Anterior cingulate cortex (tissue), 58 donors: ENCODE results near the gene GJA9.
"Not testable (repeated sequence)": the region's sequence is repeated elsewhere in the genome, so short reads cannot be mapped to it uniquely, and the experiment has no call there.

Experiments used
- DNase-seq, 58 donors: peaks; one replicate each; lab custom pipeline; 2025; lab: John Stamatoyannopoulos, UW

Gene GJA9

DNA sequence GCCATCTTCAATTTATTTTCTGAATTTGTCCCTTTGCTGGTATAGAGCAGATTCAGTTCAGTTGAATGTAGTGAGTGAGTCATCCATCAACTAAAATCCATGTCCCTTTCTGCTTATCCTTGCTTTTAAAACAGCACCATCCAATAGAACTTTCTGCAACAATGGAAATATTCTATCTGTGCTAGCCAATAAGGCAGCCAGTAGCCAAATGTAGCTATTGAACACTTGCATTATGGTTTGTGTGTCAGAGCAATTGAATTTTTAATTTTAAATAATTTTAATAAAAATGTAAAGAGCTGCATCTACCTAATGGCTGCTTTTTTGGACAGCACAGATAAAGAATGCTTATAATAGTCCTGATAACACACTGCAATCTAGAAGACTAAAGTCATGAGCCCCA is at the start of gene GJA9:
GJA9 (minus strand) TSS at position 101 of the 400 bp plus-strand sequence. CDS start 5,489 bp downstream, outside the sequence.
- DNase-seq = no peak

DNA sequence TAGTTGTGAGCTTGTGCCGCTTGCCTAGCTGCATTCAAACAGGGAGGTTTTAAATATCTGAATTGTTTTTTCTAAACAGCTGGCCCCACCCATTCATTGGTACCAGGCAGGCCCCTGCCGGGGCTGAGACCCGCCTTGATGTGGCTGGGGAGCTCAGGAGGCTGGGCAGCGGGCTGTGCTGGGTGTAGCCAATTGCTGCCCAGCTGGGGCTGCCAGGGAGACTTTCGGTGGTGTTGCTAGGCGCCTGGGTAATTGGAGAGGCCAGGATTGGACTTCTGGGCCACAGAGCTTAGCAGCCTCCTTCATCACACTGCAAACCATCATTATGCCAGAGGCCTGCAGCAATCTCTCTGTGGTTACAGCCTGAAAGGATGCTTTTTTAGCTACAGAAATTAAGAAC is 48.1 kb upstream of the GJA9 start:
- DNase-seq = peak in 57 of 58 donors; percentile 14 to 93 (median 77)

DNA sequence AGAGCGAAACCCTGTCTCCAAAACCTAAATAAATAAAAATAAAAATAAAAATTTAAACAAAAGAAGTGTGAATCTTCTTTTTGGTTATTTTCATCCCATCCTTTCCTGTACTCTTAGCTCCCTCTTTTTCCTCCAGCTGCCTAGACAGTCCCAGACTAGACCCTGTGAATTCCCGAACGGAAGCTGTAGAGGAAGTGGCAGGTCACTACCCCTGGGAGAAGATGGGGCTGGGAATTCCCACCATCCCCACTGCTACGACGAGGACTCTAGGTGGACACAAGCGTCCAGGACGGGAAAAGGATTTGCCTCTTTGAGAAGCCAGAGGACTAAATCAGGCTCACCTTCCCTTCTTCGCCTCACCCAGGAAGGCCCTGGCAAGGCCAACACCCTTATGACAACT is 47.7 kb upstream of the GJA9 start:
- DNase-seq = peak in 1 of 58 donors; percentile 34

DNA sequence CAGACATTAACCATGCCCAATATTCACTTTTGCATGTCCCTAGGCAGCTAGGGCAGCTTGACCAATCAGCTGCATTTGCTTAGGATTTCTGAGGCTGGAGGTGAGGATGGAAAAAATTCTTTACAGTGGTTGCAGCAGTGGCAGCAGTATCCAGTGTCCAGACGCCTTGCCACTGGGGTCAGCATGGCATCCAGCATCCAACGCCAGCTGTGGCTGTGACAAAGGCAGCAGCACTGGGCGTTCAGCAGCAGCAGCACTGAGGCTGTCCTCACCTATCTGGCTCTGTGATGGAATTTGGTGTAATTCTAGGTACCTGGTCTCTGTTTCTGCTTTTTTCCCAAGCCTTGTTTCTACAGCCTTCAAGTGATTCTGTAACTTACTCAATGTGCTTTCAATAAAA is 44.7 kb upstream of the GJA9 start:
- DNase-seq = peak in 15 of 58 donors; percentile 4 to 40 (median 19)

DNA sequence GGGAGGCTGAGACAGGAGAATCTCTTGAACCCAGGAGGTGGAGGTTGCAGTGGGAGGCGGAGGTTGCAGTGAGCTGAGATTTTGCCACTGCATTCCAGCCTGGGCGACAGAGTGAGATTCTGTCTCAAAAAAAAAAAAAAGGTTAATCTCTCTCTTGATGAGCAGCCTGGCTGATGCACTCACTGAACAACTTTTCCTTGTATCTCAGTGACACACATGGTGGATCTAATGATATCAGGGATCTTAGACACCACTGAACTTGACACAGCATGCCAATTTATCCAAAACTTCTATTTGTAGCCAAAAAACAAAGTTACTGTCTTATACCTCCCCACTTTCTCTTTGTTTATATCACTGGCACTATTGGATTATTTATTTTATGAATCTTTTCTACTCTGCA is 44.0 kb upstream of the GJA9 start:
- no peak for DNase-seq

DNA sequence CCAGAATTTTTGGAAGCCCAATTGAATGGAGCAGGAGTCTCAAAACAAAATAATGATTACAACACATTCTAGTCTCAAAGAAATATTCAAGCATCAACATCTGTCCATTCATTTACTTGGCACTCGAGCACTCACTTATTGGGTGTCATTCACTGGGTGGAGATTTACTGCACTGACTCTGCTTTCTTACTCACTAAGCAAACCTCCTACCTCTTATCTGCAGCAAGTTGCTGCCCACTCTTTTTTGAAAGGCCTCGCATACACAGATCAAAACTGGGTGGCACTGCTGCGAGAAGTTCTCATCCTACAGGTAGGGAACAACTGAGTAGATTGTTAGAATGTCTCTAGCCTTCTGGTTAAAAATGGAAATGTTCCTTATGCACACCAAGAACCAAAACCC is 42.2 kb upstream of the GJA9 start:
- DNase-seq = peak in 2 of 58 donors; percentile 2 to 16

DNA sequence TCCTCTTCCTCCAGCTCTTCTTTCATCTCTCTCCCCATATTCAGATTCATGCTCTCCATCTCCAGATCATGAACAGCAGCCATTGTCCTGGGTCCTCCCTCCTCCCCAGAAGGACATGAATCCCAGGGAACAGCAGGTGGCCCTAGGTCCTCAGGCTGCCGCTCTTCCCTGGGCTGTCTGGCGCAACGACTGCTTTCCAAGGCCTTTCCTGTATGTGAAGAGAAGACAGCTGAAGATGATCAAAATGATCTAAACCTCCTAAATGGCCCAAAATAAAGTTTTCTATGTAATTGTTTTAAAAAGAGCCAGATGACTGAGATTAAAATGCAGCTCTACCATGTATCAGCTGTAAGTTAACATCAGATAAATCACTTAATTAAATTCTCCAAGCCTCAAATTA is 37.7 kb upstream of the GJA9 start:
- peak in 41 of 58 donors; percentile 6 to 77 (median 28) for DNase-seq

DNA sequence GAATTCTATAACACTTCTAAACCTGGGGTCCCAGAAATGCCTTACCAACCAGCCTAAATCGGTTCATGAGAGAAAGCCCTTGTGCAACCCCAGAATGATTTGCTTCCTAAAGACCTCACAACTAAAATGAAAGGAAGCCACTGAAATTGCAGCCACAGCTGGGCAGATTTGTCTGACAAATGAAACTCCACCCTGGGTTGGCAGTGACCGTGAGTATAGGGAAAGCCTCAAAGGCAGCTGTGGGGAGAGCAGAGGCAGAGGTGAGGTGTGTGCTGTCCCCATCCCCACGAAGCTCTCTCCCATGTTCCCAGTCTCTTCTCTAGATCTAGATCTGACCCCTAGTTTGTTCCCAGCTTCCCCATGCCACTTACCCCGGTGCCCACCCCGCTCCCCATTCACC is 37.2 kb upstream of the GJA9 start:
- DNase-seq = peak in 3 of 58 donors; percentile 16 to 25 (median 19)

DNA sequence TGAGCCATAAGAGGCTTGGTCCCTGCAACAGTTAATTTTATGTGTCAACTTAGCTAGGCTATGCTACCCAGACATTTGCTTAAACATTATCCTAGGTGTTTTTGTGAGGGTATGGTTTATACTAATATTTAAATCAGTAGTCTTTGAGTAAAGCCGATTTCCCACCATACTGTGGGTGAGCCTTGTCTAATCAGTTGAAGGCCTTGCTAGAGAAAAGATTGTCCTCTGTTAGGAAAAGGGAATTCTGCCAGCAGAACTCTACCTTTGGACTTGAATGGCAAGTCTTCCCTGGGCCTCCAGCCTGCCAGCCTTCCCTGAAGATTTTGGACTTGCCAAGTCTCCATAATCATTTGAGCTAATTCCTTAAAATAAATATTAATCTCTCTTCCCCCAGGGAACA is 36.4 kb upstream of the GJA9 start:
- DNase-seq = no peak

DNA sequence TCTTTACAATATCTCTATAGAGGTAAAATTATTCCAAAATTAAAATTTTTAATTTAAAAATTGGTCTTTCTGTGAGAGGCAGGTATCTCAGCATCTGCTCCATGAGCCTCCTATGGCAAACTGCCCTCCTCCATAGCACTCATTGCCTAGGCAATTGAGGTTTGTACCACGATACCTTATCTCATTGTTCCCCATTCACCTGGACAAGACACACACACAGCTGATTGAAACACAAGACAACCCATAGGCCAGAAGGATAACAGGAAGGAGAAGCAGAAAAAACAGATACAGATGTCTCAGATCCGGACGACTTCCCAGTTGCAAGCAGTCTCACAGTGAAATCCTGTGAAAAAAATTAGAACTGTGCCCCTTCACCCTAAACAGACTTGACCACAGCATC is 36.0 kb upstream of the GJA9 start:
- no peak for DNase-seq

DNA sequence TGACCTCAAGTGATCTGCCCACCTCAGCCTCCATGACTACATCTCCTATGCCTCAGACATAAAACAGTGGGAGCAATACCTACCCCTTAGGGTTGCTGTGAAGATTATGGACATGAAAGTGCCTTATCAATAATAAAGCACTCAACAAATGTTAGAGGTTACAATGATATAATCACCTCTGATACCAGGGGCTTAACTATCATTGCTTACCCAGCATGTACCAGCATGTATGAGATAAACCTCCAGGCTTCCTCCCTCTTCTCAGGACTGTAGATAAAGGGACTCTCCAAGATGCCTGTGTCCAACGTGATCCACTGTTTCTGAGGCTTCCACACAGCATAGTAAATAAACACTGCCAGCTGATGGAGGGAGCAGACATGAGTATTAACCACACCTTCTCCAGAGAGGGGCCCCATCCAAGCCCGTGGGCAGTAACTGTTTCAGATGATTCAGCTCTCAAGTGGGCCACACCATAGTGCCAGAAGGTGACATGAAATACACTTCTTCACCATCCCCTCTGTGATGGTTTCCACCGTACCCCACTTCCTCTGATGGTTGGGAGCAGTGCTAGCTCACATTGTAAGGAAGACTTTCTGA is 34.1 kb upstream of the GJA9 start:
- DNase-seq = no peak

DNA sequence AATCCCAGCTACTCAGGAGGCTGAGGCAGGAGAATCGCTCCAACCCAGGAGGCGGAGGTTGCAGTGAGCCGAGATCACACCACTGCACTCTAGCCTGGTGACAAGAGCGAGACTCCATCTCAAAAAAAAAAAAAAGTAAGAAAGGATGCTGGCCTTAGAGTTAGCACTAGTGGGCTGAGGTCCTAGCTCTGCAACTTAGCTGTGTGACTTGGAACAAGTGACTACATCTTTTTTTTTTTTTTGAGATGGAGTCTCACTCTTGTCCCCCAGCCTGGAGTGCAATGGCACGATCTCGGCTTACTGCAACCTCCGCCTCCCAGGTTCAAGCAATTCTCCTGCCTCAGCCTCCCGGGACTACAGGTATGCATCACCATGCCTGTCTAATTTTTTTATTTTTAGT is 33.5 kb upstream of the GJA9 start:
- DNase-seq = not testable (repeated sequence)

DNA sequence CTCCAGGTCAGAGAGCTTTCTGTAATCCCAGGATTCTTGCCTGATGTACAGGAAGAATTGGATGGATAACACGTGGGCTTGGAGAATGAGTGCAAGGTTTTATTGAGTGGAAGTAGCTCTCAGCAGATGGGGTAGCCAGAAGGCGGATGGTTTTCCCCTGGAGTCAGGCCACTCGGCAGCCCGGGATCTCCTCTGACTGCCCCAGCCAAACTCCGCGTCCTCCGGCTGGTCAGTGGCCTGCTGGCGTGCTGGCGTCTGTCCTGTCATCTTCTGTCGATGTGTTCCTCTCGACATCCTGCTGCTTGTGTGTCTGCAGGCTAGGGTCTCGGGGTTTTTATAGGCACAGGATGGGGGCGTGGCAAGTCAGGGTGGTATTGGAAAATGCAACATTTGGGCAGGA is 27.4 kb upstream of the GJA9 start:
- DNase-seq = no peak

DNA sequence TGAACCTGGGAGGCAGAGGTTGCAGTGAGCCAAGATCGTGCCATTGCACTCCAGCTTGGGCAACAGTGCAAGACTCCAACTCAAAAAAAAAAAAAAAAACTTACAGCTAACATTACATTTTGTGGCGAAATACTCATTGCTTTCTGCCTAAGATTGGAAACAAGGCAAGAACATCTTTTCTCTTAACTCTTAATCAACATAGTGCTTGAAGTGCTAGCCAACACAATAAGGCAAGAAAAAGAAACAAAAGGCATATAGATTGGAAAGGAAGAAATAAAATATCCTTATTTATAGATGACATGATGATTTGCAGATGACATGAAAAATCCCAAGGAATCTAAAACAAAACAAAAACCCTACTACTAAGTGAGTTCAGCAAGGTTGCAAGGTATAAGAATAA is 24.6 kb upstream of the GJA9 start:
- no peak for DNase-seq

DNA sequence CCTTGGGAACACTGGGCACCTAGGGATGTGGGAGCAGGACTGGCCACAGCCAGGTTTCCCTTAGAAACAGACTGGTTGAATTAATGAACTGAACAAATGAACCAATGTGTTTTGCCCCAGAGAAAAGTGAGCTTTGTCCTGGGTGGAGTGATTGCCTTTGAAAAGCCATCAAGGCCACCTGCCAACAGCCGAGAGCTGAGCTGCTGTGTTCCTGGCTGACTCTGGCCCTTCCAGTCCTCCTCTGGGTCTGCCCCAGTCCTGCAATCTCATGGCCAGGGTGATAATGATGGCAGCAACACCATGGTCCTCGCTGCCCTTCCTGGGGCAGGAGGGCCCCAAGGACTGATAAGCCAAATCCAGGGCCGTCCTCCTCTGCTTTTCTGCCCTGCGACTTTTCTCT is 18.2 kb upstream of the GJA9 start:
- peak in 1 of 58 donors; percentile 7 for DNase-seq

DNA sequence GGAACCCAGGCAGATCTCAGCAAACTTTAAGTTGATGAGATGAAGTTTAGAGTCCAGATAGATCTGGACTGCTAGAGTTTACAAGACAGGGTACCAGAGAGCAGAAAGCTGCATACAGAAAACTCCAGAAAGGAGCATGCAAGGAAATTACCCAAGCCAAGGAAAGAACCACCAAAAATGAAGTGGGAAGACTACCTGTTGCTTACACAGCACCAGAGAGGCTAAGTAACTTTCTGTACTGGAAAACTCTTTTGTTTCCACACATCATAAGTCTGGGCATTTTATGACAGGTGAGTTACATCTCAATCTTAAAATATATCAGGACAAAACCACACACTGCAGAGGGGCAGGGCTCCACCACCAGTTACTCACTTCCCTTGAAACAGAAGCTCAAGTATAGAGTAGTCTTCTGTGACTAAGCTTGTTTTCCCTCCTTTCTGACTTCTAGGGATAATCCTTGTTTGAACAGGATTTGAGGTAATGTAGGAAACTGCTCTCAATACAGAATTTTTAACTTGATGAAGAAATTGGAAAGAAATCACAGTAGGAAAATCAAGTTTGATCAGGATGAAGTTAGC is 17.4 kb upstream of the GJA9 start:
- no peak for DNase-seq

DNA sequence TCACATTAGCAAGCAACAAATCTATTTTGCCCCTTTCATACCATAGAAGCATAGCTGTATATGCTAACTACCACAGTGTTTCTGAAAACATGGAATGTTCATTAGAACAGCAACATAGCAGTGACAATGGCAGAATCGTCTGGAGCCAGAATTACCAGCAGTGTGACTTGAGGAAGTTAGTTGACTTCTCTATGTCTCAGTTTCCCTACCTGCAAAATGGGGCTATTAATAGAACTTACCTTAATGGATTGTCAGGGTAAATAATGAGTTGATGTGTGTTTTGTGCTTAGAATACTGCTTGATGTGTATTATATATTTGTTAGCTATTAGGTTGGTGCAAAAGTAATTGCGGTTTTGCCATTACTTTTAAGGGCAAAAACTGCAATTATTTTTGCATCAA is 14.8 kb upstream of the GJA9 start:
- no peak for DNase-seq

DNA sequence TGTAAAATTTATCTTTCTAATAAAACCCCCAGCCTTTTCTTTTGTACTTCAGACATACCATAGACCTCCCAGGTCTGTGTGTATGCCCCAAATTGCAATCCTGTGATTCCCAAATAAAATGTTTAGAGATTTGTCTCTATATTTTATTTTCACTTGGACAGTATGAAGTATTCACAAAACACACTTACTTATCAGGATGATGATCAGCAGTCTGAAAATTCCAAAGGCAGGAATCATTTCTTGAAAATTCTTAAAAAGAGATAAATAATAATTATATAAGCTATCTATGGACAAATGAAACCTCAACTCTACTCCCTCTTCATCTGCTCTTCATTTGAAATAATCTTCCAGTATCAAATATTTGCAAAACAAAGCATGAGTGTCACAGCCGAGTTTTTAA is 11.6 kb upstream of the GJA9 start:
- DNase-seq = no peak

DNA sequence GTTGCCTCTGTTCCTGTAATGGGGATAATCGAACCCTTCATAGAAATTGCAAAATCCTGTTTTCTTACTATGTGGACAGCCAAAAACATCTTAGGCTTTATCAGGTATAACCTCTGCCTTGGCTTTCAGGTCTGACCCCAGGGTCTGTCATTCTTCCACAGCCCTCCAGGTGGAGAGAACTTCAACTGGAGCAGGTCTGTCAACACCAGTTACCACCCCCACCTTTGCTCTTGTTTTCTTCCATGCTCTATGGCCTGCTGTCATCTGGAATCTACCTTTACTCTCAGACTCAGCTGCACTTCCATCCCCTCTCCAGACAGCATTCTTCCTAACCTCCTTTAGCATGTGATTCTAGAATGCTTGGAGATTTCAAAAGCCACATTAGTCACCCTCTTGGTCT is 10.4 kb upstream of the GJA9 start:
- DNase-seq = no peak

DNA sequence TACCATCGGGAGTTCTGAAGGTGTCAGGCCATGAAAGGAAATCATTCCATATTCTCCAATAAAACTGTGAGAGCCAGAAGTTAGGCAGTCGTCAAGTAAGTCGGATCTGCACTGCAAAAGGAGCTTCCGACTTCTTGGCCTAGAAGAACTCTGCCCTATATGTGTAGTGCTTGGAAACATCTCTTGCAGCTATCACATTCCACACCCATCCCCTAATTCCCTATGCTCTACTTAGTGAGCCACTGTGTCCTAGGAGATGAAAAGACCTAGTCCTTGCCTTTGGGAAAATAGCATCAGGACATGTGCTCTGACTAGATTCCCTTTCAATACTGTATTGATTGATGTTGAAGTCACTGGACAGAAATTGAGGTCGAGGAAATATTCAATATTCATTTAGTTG is 8.2 kb upstream of the GJA9 start:
- DNase-seq = no peak

DNA sequence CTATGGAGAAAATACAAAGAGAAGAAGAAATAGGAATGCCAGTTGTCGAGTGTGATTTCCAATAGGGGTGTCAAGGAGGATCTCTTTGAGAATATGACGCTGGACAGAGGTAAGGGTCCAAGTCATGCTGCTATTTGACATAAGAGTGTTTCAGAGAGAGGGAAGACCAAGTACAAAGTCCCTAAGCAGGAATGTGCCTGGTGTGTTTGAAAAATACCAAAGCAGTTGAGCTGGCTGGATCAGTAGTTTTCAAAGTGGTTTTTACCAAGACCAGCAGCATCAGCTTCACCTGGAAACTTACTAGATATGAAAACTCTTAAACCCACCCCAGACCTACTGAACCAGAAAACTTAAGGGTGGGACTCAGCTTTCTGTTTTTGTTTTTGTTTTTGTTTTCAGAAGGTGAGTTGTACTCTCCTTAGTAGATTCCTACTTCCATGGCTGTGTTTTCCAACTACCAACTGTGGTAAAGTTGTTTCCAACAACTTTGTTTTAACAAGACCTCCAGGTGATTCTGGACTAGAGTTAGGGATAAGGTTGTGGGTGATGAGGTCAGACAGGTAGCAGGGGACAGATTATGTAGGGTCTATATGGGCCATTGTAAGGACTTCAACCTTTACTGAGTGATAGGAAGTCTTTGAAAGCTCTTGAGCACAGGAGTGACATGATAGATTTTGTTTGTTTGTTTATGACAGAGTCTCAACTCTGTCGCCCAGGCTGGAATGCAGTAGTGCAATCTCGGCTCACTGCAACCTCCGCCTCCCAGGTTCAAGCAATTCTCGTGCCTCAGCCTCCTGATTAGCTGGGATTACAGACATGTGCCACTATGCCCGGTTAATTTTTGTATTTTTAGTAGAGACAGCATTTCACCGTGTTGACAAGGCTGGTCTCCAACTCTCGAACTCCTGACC is 7.3 kb upstream of the GJA9 start:
- no peak for DNase-seq

DNA sequence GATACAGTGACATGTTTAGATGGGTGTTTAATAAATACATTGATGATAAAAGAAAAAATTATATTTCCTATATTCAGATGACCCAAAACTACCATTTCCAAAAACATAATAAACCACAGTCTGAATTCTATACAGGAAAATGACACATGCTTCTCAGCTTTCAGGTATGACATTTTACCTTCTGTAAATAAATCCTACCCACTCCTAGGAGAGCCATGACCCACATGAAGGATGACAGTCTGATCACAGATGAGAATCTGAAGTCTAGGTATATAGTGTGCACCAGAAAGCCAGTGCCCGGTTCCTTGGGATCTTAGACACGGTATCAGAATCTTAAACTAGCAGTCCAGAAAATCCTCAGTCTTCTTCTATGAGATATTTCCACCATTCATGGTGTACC is 3.7 kb upstream of the GJA9 start:
- DNase-seq = no peak
